Measurements from ENCODE around the gene UNC119B. TPM values are rescaled to one million over a fixed set of nuclear protein-coding genes. Genes with fewer than 3 reads are reported as not detected.

The UNC119B gene
- total and polyA plus RNA-seq, 2 experiments from 2014 or later, result 9.9 to 51.3 TPM

GRCh38 chr12:120663741-120664140 is 46.5 kb upstream of the UNC119B start:
- no peak overlapping the region for H3K4me3 ChIP-seq
- TF ChIP-seq POLR2AphosphoS5 (IDR thresholded peaks at IDR 0.05; ENCODE audit: low read depth), result no peak
- TF ChIP-seq ETS1 (IDR thresholded peaks at IDR 0.05), result no peak
- no peaks in the 10 kb centered on the region for H3K9me3 Mint-ChIP-seq
- H3K27ac Mint-ChIP-seq, result no peak overlapping the region
- no peaks in the 10 kb centered on the region for H3K79me2 ChIP-seq (replicated peaks; ENCODE audit: insufficient read depth)
- H3K27ac ChIP-seq (ENCODE audit: low read depth), result no peak overlapping the region
- no peaks in the 10 kb centered on the region for H3K27me3 ChIP-seq (ENCODE audit: insufficient read depth)
- no peaks in the 10 kb centered on the region for H3K36me3 ChIP-seq (ENCODE audit: insufficient read depth)
- no peaks in the 10 kb centered on the region; the same call in 1 of the 2 replicates for H3F3A ChIP-seq (replicated peaks; ENCODE audit: low read depth)
- H2AFZ ChIP-seq, result no peak overlapping the region
- ATAC-seq (no peak), DNase-seq (ENCODE audit: low spot score) (no peak)
- no peak overlapping the region for H3K4me3 Mint-ChIP-seq
- H3K9me2 ChIP-seq (ENCODE audit: insufficient read depth), result no peaks in the 10 kb centered on the region
- H3K36me3 Mint-ChIP-seq (ENCODE audit: low read depth), result no peaks in the 10 kb centered on the region; the same call in 2 of the 3 replicates
- peaks cover 14% of the 10 kb centered on the region for H3K4me1 ChIP-seq (ENCODE audit: insufficient read depth)
- H3K4me2 ChIP-seq, result no peak overlapping the region
- H3K4me1 Mint-ChIP-seq, result peaks cover 14% of the 10 kb centered on the region
- no peaks in the 10 kb centered on the region for H4K20me1 ChIP-seq (replicated peaks; ENCODE audit: insufficient read depth)
- H3K27me3 Mint-ChIP-seq (ENCODE audit: insufficient read depth, low read depth, poor library complexity), result peaks cover 5% of the 10 kb centered on the region

GRCh38 chr12:120666571-120667390 is 43.5 kb upstream of the UNC119B start:
- H3F3A ChIP-seq (replicated peaks; ENCODE audit: low read depth), result peaks cover 6% of the 10 kb centered on the region
- H4K20me1 ChIP-seq (replicated peaks; ENCODE audit: insufficient read depth), result no peaks in the 10 kb centered on the region
- 0 out of 2 replicates have a peak overlapping the region, but pooled peaks have one; percentile 19 for H3K27ac ChIP-seq (ENCODE audit: low read depth)
- no peaks in the 10 kb centered on the region for H3K9me2 ChIP-seq (ENCODE audit: insufficient read depth)
- Mint-ChIP-seq H3K36me3 (ENCODE audit: low read depth) (no peaks in the 10 kb centered on the region), H3K4me1 (peaks cover 29% of the 10 kb centered on the region), H3K27ac (peak overlapping the region; percentile 37; the same call in 1 of the 2 replicates), H3K27me3 (ENCODE audit: insufficient read depth, low read depth, poor library complexity) (peaks cover 7% of the 10 kb centered on the region), H3K9me3 (no peaks in the 10 kb centered on the region), H3K4me3 (no peak overlapping the region)
- H3K4me3 ChIP-seq, result no peak overlapping the region
- H3K36me3 ChIP-seq (ENCODE audit: insufficient read depth), result no peaks in the 10 kb centered on the region
- no peaks in the 10 kb centered on the region for H3K79me2 ChIP-seq (replicated peaks; ENCODE audit: insufficient read depth)
- ATAC-seq (peak; percentile 6; the same call in 2 of the 3 replicates), DNase-seq (ENCODE audit: low spot score) (no peak)
- peaks cover 32% of the 10 kb centered on the region for H3K4me1 ChIP-seq (ENCODE audit: insufficient read depth)
- H3K27me3 ChIP-seq (ENCODE audit: insufficient read depth), result no peaks in the 10 kb centered on the region
- H2AFZ ChIP-seq, result no peak overlapping the region; the same call in 1 of the 2 replicates
- H3K4me2 ChIP-seq, result no peak overlapping the region
- TF ChIP-seq REST (IDR thresholded peaks at IDR 0.05; ENCODE audit: unreplicated experiment), result no peak
- TF ChIP-seq ZNF331 (CRISPR knock-in tag; IDR thresholded peaks at IDR 0.05; ENCODE audit: low read depth), result no peak
- TF ChIP-seq ZNF114 (CRISPR knock-in tag; IDR thresholded peaks at IDR 0.05), result no peak
